SK-N-DZ (cell line): ENCODE results near the gene SLCO4A1.

Experiments used
- DNase-seq: peaks from one replicate; pipeline ENCODE4 v3.0.0-alpha.2; 2015; ENCODE audit warnings: low spot score

The SLCO4A1 gene

GRCh38 chr20:62699296-62699695 lies 57.0 kb downstream of the SLCO4A1 start:
- no peak for DNase-seq

- no peak for DNase-seq
These were observed 57.4 kb downstream of the SLCO4A1 start for GRCh38 chr20:62699741-62700140.

- no peak for DNase-seq
These were observed 58.1 kb downstream of the SLCO4A1 start for GRCh38 chr20:62700261-62700930.

- DNase-seq = no peak
These were observed 59.1 kb downstream of the SLCO4A1 start for GRCh38 chr20:62701161-62702012.

GRCh38 chr20:62702013-62702300 lies 59.7 kb downstream of the SLCO4A1 start:
- no peak for DNase-seq

- DNase-seq = no peak
These were observed 60.9 kb downstream of the SLCO4A1 start for GRCh38 chr20:62702895-62703852.

GRCh38 chr20:62703853-62704228 lies 61.5 kb downstream of the SLCO4A1 start:
- no peak for DNase-seq

GRCh38 chr20:62704341-62704948 lies 62.1 kb downstream of the SLCO4A1 start:
- DNase-seq = peak; percentile 60

GRCh38 chr20:62705627-62706026 lies 63.3 kb downstream of the SLCO4A1 start:
- no peak for DNase-seq

- DNase-seq = no peak
These were observed 64.0 kb downstream of the SLCO4A1 start for GRCh38 chr20:62706344-62706743.

GRCh38 chr20:62706857-62707256 lies 64.6 kb downstream of the SLCO4A1 start:
- DNase-seq = no peak

GRCh38 chr20:62707276-62707920 lies 65.1 kb downstream of the SLCO4A1 start:
- DNase-seq = no peak

GRCh38 chr20:62707921-62708521 lies 65.7 kb downstream of the SLCO4A1 start:
- DNase-seq = no peak

GRCh38 chr20:62708591-62709536 lies 66.6 kb downstream of the SLCO4A1 start, which contains the start of gene NTSR1:
TSS of gene NTSR1 (plus strand) at chr20:62708836. CDS start at chr20:62709208, 372 bp downstream.
- no peak for DNase-seq

GRCh38 chr20:62709537-62709905 lies 67.2 kb downstream of the SLCO4A1 start:
- no peak for DNase-seq

- DNase-seq = no peak
These were observed 68.0 kb downstream of the SLCO4A1 start for GRCh38 chr20:62710221-62710885.

GRCh38 chr20:62710886-62711702 lies 68.8 kb downstream of the SLCO4A1 start:
- no peak for DNase-seq

GRCh38 chr20:62711703-62712101 lies 69.4 kb downstream of the SLCO4A1 start:
- peak; percentile 55 for DNase-seq
